Measurements from ENCODE around the gene PIK3R5. TPM values are rescaled to one million over a fixed set of nuclear protein-coding genes. Genes with fewer than 3 reads are reported as not detected.
"Not testable (repeated sequence)": the region's sequence is repeated elsewhere in the genome, so short reads cannot be mapped to it uniquely, and the experiment has no call there.

Gene PIK3R5
- total and polyA plus RNA-seq, 9 donors, result 0.93 to 2.0 (median 1.3) TPM

- 38% methylated on average over 4 of the region's 6 CpGs for WGBS (ENCODE audit: insufficient coverage)
- DNase-seq, result no peak
- Histone ChIP-seq H3K9me3 (replicated peaks; ENCODE audit: control insufficient read depth, low read depth, low read length) (no peaks in the 10 kb centered on the region), H3K36me3 (ENCODE audit: control insufficient read depth, insufficient read depth, low read length) (no peaks in the 10 kb centered on the region), H3K4me3 (ENCODE audit: low read length) (no peak overlapping the region), H3K27me3 (ENCODE audit: control insufficient read depth, insufficient read depth, low read length) (no peaks in the 10 kb centered on the region), H3K4me1 (ENCODE audit: control insufficient read depth, insufficient read depth, low read length) (peaks cover 14% of the 10 kb centered on the region), H3K27ac (ENCODE audit: low read length) (no peak overlapping the region)
Measured at GRCh38 chr17:8892338-8892690, 73.2 kb downstream of the PIK3R5 start.

GRCh38 chr17:8890671-8891070 is 74.8 kb downstream of the PIK3R5 start:
- Histone ChIP-seq H3K9me3 (replicated peaks; ENCODE audit: control insufficient read depth, low read depth, low read length) (no peaks in the 10 kb centered on the region), H3K4me3 (ENCODE audit: low read length) (no peak overlapping the region), H3K27me3 (ENCODE audit: control insufficient read depth, insufficient read depth, low read length) (no peaks in the 10 kb centered on the region), H3K36me3 (ENCODE audit: control insufficient read depth, insufficient read depth, low read length) (no peaks in the 10 kb centered on the region), H3K4me1 (ENCODE audit: control insufficient read depth, insufficient read depth, low read length) (peaks cover 14% of the 10 kb centered on the region), H3K27ac (ENCODE audit: low read length) (no peak overlapping the region)
- 95% methylated on average over 11 of the region's 12 CpGs for WGBS (ENCODE audit: insufficient coverage)
- no peak for DNase-seq

GRCh38 chr17:8889458-8890210 is 75.9 kb downstream of the PIK3R5 start:
- Histone ChIP-seq H3K4me3 (ENCODE audit: low read length) (no peak overlapping the region), H3K9me3 (replicated peaks; ENCODE audit: control insufficient read depth, low read depth, low read length) (no peaks in the 10 kb centered on the region), H3K27me3 (ENCODE audit: control insufficient read depth, insufficient read depth, low read length) (no peaks in the 10 kb centered on the region), H3K4me1 (ENCODE audit: control insufficient read depth, insufficient read depth, low read length) (peaks cover 14% of the 10 kb centered on the region), H3K27ac (ENCODE audit: low read length) (no peak overlapping the region), H3K36me3 (ENCODE audit: control insufficient read depth, insufficient read depth, low read length) (no peaks in the 10 kb centered on the region)
- 89% methylated on average over 12 of the region's 14 CpGs for WGBS (ENCODE audit: insufficient coverage)
- no peak for DNase-seq

- WGBS (ENCODE audit: insufficient coverage), result 67% methylated on average over 6 of the region's 8 CpGs
- H3K27ac ChIP-seq (ENCODE audit: low read length), result no peak overlapping the region
- H3K4me1 ChIP-seq (ENCODE audit: control insufficient read depth, insufficient read depth, low read length), result peaks cover 8% of the 10 kb centered on the region
- DNase-seq, result no peak
- H3K4me3 ChIP-seq (ENCODE audit: low read length), result no peak overlapping the region
- no peaks in the 10 kb centered on the region for H3K27me3 ChIP-seq (ENCODE audit: control insufficient read depth, insufficient read depth, low read length)
- no peaks in the 10 kb centered on the region for H3K36me3 ChIP-seq (ENCODE audit: control insufficient read depth, insufficient read depth, low read length)
- H3K9me3 ChIP-seq (replicated peaks; ENCODE audit: control insufficient read depth, low read depth, low read length), result no peaks in the 10 kb centered on the region
Measured at GRCh38 chr17:8888704-8889302, 76.7 kb downstream of the PIK3R5 start.

- Histone ChIP-seq H3K9me3 (replicated peaks; ENCODE audit: control insufficient read depth, low read depth, low read length) (no peaks in the 10 kb centered on the region), H3K4me3 (ENCODE audit: low read length) (no peak overlapping the region), H3K27me3 (ENCODE audit: control insufficient read depth, insufficient read depth, low read length) (no peaks in the 10 kb centered on the region), H3K4me1 (ENCODE audit: control insufficient read depth, insufficient read depth, low read length) (peaks cover 8% of the 10 kb centered on the region), H3K36me3 (ENCODE audit: control insufficient read depth, insufficient read depth, low read length) (no peaks in the 10 kb centered on the region), H3K27ac (ENCODE audit: low read length) (no peak overlapping the region)
- WGBS (ENCODE audit: insufficient coverage), result 62% methylated on average over 30 of the region's 39 CpGs
- peak; percentile 55 for DNase-seq
Measured at GRCh38 chr17:8887834-8888703, 77.4 kb downstream of the PIK3R5 start.

GRCh38 chr17:8887301-8887700 is 78.2 kb downstream of the PIK3R5 start:
- H3K4me3 ChIP-seq (ENCODE audit: low read length), result no peak overlapping the region
- no peaks in the 10 kb centered on the region for H3K36me3 ChIP-seq (ENCODE audit: control insufficient read depth, insufficient read depth, low read length)
- no peaks in the 10 kb centered on the region for H3K27me3 ChIP-seq (ENCODE audit: control insufficient read depth, insufficient read depth, low read length)
- DNase-seq, result no peak
- no peak overlapping the region for H3K27ac ChIP-seq (ENCODE audit: low read length)
- WGBS (ENCODE audit: insufficient coverage), result 91% methylated on average over 11 of the region's 11 CpGs
- H3K9me3 ChIP-seq (replicated peaks; ENCODE audit: control insufficient read depth, low read depth, low read length), result no peaks in the 10 kb centered on the region
- H3K4me1 ChIP-seq (ENCODE audit: control insufficient read depth, insufficient read depth, low read length), result peaks cover 8% of the 10 kb centered on the region

- H3K9me3 ChIP-seq (replicated peaks; ENCODE audit: control insufficient read depth, low read depth, low read length), result no peaks in the 10 kb centered on the region
- WGBS (ENCODE audit: insufficient coverage), result 85% methylated on average over 21 of the region's 23 CpGs
- no peaks in the 10 kb centered on the region for H3K36me3 ChIP-seq (ENCODE audit: control insufficient read depth, insufficient read depth, low read length)
- DNase-seq, result no peak
- no peaks in the 10 kb centered on the region for H3K27me3 ChIP-seq (ENCODE audit: control insufficient read depth, insufficient read depth, low read length)
- peaks cover 8% of the 10 kb centered on the region for H3K4me1 ChIP-seq (ENCODE audit: control insufficient read depth, insufficient read depth, low read length)
- no peak overlapping the region for H3K4me3 ChIP-seq (ENCODE audit: low read length)
- no peak overlapping the region for H3K27ac ChIP-seq (ENCODE audit: low read length)
Measured at GRCh38 chr17:8885967-8886684, 79.4 kb downstream of the PIK3R5 start.

GRCh38 chr17:8885163-8885966 is 80.1 kb downstream of the PIK3R5 start:
- not testable (repeated sequence) for DNase-seq; H3K9me3 ChIP-seq (replicated peaks; ENCODE audit: control insufficient read depth, low read depth, low read length); H3K4me3 ChIP-seq (ENCODE audit: low read length); H3K27ac ChIP-seq (ENCODE audit: low read length); H3K4me1 ChIP-seq (ENCODE audit: control insufficient read depth, insufficient read depth, low read length); H3K27me3 ChIP-seq (ENCODE audit: control insufficient read depth, insufficient read depth, low read length); H3K36me3 ChIP-seq (ENCODE audit: control insufficient read depth, insufficient read depth, low read length)
- 77% methylated on average over 16 of the region's 30 CpGs for WGBS (ENCODE audit: insufficient coverage)

- Histone ChIP-seq H3K4me1 (ENCODE audit: control insufficient read depth, insufficient read depth, low read length) (peaks cover 8% of the 10 kb centered on the region), H3K4me3 (ENCODE audit: low read length) (no peak overlapping the region), H3K27me3 (ENCODE audit: control insufficient read depth, insufficient read depth, low read length) (no peaks in the 10 kb centered on the region), H3K36me3 (ENCODE audit: control insufficient read depth, insufficient read depth, low read length) (no peaks in the 10 kb centered on the region), H3K27ac (ENCODE audit: low read length) (no peak overlapping the region), H3K9me3 (replicated peaks; ENCODE audit: control insufficient read depth, low read depth, low read length) (no peaks in the 10 kb centered on the region)
- WGBS (ENCODE audit: insufficient coverage), result 73% methylated on average over 11 of the region's 16 CpGs
- no peak for DNase-seq
Measured at GRCh38 chr17:8884336-8884990, 81.0 kb downstream of the PIK3R5 start.
